GM21786 (cell line): ENCODE measurements around the gene CARMIL1.

Experiments used
- ATAC-seq: cut with Tn5 transposase; IDR thresholded peaks from one replicate; pipeline ENCODE4 v1.9.1; 2021; ENCODE audit not compliant: unreplicated experiment

Gene CARMIL1

GRCh38 chr6:25639653-25640052 is 360.5 kb downstream of the CARMIL1 start:
- ATAC-seq: no peak

GRCh38 chr6:25640446-25640845 is 361.3 kb downstream of the CARMIL1 start:
- ATAC-seq: no peak

GRCh38 chr6:25640891-25641290 is 361.7 kb downstream of the CARMIL1 start:
- ATAC-seq: no peak

GRCh38 chr6:25641377-25641776 is 362.2 kb downstream of the CARMIL1 start:
- ATAC-seq: no peak

GRCh38 chr6:25641940-25642666 is 362.9 kb downstream of the CARMIL1 start:
- no peak for ATAC-seq

GRCh38 chr6:25642667-25643328 is 363.6 kb downstream of the CARMIL1 start:
- no peak for ATAC-seq

GRCh38 chr6:25645916-25646315 is 366.7 kb downstream of the CARMIL1 start:
- ATAC-seq: no peak

GRCh38 chr6:25649611-25650010 is 370.4 kb downstream of the CARMIL1 start:
- ATAC-seq: no peak

- no peak for ATAC-seq
These were observed 372.9 kb downstream of the CARMIL1 start, which contains the start of gene SCGN for GRCh38 chr6:25652007-25652515. Gene SCGN, plus strand, starts transcription at chr6:25652215. Its CDS starts 189 bp downstream, at chr6:25652404.

GRCh38 chr6:25655723-25656122 is 376.5 kb downstream of the CARMIL1 start:
- no peak for ATAC-seq

GRCh38 chr6:25659633-25660368 is 380.6 kb downstream of the CARMIL1 start:
- no peak for ATAC-seq

GRCh38 chr6:25660512-25660911 is 381.3 kb downstream of the CARMIL1 start:
- no peak for ATAC-seq

- no peak for ATAC-seq
These were observed 382.1 kb downstream of the CARMIL1 start for GRCh38 chr6:25661129-25661779.

GRCh38 chr6:25665455-25665854 is 386.3 kb downstream of the CARMIL1 start:
- no peak for ATAC-seq

- ATAC-seq: no peak
These were observed 390.2 kb downstream of the CARMIL1 start for GRCh38 chr6:25669413-25669812.
